Left cardiac atrium (tissue), 4 donors: ENCODE data around the gene FERMT2. TPM values are rescaled to one million over a fixed set of nuclear protein-coding genes. Genes with fewer than 3 reads are reported as not detected.
"Not testable (repeated sequence)": the region's sequence is repeated elsewhere in the genome, so short reads cannot be mapped to it uniquely, and the experiment has no call there.

Source experiments
- ATAC-seq, 2 donors: fragments of 200-7000 bp; cut with Tn5 transposase; one replicate each; pipeline ENCODE4 v1.9.1; 2020; ENCODE audit warnings: mild to moderate bottlenecking in 2 of 2, moderate library complexity in 2 of 2
- DNase-seq: peaks from one replicate; pipeline ENCODE4 v3.0.0-alpha.2; 2020
- intact Hi-C, 2 donors: fragments of 100-400 bp; cut with DNase I; formaldehyde crosslinking; loops; one replicate each; pipeline versions ENCODE4 v1.14.1 to v1.15.1; 2022 to 2023
- total RNA-seq, 2 donors: library from RNA; stranded (reverse); fragmentation: NEBNext Ultra II Directional; extraction: Animal tissue kit (Norgen Biotek cat#: 25700); gene quantifications; one replicate each; pipeline ENCODE4 v1.2.1, GENCODE V29; 2021
- donor health status: DM: no; HTN: yes; CAD: no.
- donor health status: DM: no; HTN: yes; CAD: no; lungs with severe emphysema.
- donor health status: DM: yes; HTN: yes; CAD: no.
- donor health status: Dilated cardiomyopathy.

FERMT2 gene
- total RNA-seq, 2 donors from 2014 or later = 113 to 156 TPM

DNA sequence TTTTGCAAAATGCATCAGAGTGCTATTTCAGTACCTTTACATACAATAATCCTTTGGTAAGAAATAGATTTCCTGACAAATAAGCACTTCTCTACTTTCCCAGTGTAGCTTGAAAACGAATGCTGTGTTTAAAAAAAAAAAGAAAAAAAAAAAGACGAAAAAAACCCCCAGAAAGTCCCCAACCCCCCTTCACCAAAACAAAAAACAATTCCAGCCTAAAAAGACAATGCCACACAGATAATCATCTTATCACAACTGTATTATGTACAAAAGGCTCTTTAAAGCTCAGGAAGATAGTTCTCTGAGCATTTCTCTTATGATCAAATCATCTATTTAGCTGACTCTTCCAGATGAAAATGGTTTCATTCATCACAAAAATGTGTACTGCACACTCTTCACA, 1.6 kb downstream of the FERMT2 start:
- no peak for DNase-seq
- intact Hi-C loops = no loop called here
- no peak for ATAC-seq

DNA sequence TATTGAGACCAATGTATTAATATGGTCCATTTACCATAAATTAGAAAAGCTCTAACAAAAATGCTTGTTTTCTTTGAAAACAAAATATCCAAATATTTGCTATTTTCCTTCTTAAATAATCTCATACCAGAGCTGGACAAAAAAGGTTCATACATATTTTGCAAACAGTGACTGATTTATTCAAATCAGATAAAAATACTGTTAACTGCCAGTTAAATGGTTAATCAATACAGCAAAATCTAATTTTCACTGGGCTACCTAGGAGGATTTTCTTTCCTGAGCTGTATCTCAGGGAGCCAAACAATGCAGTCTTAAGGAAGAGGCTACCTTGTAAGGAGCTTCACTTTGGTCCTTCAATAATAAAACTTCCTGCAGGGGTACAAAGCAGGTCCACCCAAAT, 2.0 kb downstream of the FERMT2 start:
- ATAC-seq = no peak
- no peak for DNase-seq
- intact Hi-C loops = no loop called here

- intact Hi-C loops = no loop called here
- ATAC-seq (no peak), DNase-seq (no peak)
Measured at GRCh38 chr14:52948039-52948438, 2.8 kb downstream of the FERMT2 start.

DNA sequence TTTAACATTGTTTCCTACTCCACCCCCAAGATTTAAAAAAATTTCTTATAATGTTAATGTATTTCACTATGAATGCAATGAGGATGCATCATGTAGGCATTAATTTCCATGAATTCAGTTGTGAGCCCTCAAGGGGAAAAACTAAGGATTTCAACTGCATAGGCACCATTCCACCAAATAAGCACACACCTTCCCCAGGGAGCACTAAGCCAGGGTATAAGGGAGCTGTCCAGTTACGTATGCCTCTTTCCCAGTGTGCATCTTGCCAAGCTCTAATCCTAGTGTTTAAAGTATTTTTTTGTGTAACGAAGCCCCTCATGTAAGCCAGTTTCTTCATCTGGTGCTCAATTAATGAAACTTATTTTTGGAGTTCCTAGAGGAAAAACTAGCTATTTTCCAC, 6.6 kb downstream of the FERMT2 start:
- ATAC-seq = no peak
- no peak for DNase-seq
- intact Hi-C loops = no loop called here

DNA sequence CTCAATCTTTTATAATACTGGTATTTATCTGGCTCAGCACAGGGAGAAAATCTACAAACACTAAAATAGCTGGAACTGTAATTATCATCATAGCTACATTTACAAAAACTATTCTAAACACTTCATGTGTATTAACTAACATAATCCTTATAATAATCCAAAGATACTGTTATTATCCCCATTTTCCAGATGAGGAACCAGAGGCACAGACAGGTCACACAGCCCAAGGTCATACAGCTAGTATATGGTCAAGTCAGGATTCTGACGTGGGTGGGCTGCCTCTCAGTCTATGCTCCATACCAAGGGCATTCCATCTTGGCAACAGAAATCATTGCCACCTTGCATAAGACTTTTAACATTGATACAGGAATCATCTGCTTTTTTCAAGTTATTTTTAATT, 11.4 kb downstream of the FERMT2 start:
- ATAC-seq (no peak), DNase-seq (no peak)
- intact Hi-C loops = no loop called here

DNA sequence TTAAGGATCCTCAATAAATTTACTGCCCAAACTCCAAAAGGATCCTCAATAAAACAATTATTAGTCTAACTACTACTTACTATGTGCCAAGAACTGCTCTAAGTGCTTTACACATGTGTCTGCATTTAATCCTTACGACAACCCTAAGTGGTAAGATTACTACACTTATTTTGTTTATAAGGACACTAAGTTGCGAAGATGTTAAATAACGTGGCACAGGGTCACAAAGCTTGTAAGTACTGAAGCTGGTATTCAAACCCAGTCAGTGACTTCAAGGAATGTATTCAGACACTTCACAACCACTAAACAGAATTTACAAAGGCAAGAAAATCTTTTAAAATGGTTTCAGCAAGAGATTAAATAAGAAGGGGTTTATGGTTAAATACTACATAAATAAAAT, 13.0 kb downstream of the FERMT2 start:
- DNase-seq (no peak), ATAC-seq (no peak)
- intact Hi-C loops = no loop called here

DNA sequence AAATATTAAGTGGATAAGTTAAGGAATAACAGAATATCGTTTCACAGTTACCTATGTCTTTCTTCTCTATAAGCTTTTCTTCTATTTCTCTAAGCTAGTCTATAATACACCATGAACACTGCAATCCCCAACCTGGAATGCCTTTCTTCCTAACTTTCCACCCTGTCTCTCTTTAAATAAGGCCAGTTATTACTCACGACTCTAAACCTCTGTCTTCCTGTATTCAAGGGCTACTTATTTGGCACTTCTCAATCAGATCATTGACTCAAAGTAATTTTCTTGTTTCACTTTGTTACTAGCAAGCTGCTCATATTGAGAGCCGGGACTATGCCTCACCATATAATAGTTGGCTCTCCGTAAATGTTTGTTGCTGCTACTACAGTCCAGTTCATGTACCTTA, 13.5 kb downstream of the FERMT2 start:
- DNase-seq = no peak
- ATAC-seq = no peak
- intact Hi-C loops = no loop called here

DNA sequence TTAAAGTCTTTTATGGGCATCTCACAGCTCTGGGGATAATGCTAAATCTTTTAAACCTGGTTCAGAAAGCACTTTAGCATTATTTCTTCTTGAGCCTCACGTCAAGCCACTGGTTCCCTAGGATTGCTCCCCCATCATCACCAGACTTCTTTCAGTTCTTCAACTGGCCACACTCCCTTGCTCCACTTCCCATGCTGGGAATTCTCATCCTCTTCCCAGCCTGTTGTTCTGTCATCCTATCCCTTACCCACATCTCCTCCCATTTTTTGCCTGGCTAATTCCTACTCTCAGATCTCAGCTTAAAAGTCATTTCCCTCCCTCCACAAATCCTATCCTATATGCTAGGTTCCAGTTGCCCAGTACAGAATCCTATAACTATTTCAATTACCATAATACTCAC, 14.4 kb downstream of the FERMT2 start:
- no peak for ATAC-seq
- intact Hi-C loops = no loop called here

GRCh38 chr14:52935833-52936232, 15.0 kb downstream of the FERMT2 start:
- ATAC-seq = no peak
- no peak for DNase-seq
- intact Hi-C loops = no loop called here

More for the DNA sequence above, 14.4 kb downstream of the FERMT2 start:
- no peak for DNase-seq

DNA sequence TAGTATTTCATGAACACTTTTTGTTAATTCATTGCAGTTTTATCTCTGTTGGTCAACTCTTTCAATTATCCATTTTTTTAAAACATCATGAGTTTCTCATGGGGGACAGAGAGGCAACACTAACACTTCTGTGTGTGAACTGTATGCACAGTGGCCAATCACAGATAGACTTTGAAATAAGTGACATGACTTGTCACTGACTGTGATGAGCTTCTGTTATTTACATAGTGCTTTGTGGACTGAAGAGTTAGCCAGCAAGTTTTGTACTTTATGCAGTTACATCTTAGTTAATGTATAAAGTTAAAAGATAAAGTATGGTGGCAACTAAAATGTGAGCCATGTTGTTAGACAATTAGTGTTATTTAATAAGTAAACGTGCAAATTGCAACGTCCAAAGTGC, 16.1 kb downstream of the FERMT2 start:
- ATAC-seq (no peak), DNase-seq (no peak)
- intact Hi-C loops = no loop called here

DNA sequence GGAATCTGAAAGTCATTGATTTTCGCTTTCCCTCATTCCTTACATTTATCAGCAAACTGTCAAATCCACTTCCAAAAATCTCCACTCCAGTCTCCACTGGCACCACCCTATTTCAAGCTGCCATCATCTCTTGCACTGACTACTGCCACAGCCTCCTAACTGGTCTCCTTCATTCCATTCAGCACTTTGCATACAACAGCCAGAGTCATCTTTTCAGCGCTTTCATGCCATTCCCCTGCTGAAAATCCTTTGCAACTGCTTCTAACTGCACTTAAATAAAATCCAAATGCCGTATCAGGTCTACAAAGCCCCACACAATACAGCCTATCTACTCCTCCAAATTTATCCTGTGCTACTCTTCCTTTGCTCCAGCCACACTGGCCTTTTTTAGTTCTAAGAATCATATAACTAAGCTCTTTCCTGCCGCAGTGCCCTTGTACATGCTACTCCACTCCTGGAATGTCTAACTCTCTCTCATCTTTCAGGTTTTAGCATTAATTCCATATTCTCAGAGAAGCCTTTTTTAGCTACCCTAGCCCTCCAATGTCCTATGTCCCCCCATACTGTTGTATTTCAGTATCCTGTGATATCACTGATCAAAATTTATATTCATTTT, 21.6 kb downstream of the FERMT2 start:
- no peak for DNase-seq
- intact Hi-C loops = no loop called here
- no peak for ATAC-seq

DNA sequence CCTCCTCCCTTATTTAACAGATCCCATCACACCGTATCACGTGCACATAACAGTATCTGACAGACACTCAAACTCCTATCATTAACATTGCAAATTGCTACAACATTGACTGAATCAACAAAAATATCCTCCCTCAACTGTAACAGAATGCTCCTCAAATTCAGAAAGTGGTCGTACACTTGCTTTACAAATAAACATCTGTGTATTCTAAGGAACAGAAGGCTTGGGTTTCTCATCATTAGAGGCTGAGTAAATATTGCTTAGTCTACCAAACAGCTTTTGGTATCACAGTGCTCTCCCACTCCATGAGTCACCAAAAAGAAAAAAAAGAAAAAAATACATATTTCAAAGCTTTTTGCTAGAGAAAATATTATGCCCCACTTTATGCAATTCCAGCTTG, 23.9 kb downstream of the FERMT2 start:
- DNase-seq = no peak
- peak in 1 of 2 donors; percentile 74 for ATAC-seq
- intact Hi-C loops = no loop called here

DNA sequence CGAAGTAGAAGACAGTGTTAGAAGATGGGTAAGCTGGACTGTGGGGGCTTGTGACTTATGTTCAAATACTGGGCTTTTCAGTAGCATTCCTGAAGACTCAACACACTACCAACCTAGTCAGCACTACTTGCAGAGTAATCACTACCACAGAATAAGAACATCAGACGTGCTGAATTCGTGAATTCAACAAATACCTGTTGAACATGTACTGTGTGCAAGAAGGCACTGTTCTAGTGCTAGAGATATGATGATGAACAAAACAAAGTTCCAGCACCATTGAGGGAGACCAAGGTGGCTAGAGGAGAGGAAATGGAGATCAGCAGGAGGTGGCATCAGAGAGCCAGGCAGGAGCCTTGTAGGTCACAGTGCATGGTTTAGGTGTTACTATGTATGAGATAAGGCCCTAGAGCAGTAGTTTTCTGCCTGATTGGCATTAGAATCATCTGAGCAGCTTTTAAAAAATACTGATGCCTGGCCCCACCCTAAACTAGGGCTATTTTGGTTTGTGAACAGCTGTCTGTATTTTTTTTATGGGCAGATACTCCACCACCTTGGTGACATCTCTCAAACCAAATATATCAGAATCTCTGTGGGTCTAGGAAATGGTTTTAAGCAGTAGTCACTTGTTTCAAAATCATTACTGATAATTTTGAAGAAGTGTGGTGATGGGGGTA, 26.8 kb downstream of the FERMT2 start:
- intact Hi-C loops = no loop called here
- ATAC-seq = peak; percentile 16 to 48
- DNase-seq = no peak

- ATAC-seq (peak in 1 of 2 donors; percentile 5), DNase-seq (no peak)
- intact Hi-C loops = no loop called here
Measured at GRCh38 chr14:52922656-52923055, 28.2 kb downstream of the FERMT2 start.

- DNase-seq (no peak), ATAC-seq (no peak)
- intact Hi-C loops = no loop called here
Measured at GRCh38 chr14:52922059-52922458, 28.8 kb downstream of the FERMT2 start.

- ATAC-seq, DNase-seq, intact Hi-C loops: not testable (repeated sequence)
Measured at GRCh38 chr14:52920411-52920810, 30.4 kb downstream of the FERMT2 start.

DNA sequence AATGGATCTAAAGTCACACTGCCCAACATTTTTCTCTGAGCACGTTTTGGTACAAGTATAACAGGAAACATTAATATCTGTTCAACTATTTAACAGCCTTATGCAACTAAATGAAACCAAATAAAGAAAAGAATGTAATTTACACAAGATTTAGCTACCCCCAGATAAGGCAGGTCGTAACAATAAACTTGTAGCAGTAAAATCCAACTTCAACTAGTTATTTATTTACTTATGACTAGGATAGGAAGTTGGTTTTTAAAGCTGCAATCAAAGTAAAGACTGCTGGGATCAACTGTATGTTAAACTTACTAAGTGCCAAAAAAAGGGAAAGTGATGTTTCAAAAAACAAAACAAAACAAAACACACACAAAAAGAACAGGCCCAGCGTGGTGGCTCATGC, 30.9 kb downstream of the FERMT2 start:
- ATAC-seq = no peak
- no peak for DNase-seq
- intact Hi-C loops = no loop called here

- intact Hi-C loops = no loop called here
Measured at GRCh38 chr14:52918486-52918885, 32.4 kb downstream of the FERMT2 start.

DNA sequence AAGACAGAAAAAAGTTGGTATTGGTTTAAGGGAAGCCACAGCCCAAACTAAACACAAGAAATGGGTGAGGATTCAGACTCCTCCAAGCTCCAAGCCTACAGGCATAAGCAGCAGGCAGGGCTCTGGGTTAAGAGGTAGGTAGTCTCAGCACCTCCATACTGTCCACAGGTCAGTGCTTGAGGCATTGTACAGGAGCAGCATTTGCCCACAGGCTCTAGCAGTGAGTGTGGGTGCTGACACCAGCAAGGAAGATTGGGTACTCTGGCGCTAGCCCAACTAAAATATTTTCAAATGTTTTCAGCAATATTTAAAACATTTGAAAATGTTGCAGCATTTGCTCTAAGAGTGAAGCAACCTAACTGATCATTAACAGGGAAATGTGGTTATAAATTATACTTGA, 33.1 kb downstream of the FERMT2 start:
- intact Hi-C loops = no loop called here
- ATAC-seq = peak in 1 of 2 donors; percentile 59
- no peak for DNase-seq

More at GRCh38 chr14:52918486-52918885, 32.4 kb downstream of the FERMT2 start:
- ATAC-seq (peak; percentile 76 to 79), DNase-seq (no peak)

- ATAC-seq (no peak), DNase-seq (no peak)
- intact Hi-C loops = no loop called here
Measured at GRCh38 chr14:52914295-52914694, 36.6 kb downstream of the FERMT2 start.

DNA sequence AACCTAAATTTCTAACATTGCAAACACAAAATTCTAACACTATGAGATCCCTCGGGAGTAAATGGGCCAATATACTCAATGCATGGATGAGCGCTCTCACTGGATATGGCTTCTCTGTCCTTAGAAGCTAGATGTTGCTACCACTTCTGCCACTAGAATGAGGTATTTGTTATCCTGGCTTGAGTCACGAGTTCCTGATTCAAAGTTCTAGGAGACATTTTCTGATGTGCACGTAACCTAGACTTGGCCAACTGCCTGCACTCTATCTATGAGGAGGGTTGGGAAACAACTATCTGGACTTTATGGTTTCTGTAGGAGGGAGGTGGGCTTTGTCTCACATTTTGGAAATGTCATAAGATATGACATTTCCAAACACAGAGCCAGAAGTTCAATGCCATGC, 37.6 kb downstream of the FERMT2 start:
- ATAC-seq (peak in 1 of 2 donors; percentile 24), DNase-seq (no peak)
- intact Hi-C loops = no loop called here
